GM12872 (cell line): ENCODE measurements around the gene MICAL2.

Experiments
- TF ChIP-seq, protein P1 (sequence below): IDR thresholded peaks from 3 replicates; pipeline ENCODE4 v1.5.1; 2011; ENCODE audit warnings: low read depth, mild to moderate bottlenecking, low read length, moderate library complexity; ENCODE audit not compliant: insufficient read depth

MICAL2 gene

DNA sequence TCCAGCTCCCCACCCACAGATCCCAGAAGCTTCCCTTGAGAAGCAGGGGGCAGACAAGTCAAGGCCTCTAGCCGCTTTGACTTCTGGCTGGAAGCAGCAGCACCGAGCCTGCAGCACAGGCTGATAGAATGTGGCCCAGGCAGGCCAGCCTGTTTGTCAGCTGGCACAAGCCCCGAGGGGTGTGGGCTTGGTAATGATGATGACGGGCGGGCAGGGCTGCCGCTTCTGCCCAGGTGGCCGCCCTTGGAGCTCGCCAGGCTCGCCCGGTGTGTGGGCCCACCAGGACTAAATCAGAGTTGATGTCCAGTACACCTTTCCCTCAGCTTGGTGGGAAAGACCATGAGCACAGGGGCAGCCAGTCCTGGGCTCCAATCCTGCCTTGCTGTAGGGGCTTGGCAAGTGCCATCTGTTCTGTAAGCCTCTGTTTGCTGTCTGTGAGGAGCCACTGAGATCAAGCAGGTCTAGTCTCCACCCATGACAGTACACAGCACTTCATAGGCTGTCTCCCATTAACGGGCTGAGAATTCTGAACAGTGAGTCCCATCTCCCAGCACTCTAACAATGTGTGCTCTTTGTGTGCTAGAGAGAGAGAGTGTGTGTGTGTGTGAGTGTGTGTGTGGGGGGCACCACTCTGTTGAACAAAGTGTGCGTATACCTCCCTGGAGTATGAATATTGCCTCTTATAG lies 26.8 kb downstream of the MICAL2 start:
- TF ChIP-seq, protein P1, sequence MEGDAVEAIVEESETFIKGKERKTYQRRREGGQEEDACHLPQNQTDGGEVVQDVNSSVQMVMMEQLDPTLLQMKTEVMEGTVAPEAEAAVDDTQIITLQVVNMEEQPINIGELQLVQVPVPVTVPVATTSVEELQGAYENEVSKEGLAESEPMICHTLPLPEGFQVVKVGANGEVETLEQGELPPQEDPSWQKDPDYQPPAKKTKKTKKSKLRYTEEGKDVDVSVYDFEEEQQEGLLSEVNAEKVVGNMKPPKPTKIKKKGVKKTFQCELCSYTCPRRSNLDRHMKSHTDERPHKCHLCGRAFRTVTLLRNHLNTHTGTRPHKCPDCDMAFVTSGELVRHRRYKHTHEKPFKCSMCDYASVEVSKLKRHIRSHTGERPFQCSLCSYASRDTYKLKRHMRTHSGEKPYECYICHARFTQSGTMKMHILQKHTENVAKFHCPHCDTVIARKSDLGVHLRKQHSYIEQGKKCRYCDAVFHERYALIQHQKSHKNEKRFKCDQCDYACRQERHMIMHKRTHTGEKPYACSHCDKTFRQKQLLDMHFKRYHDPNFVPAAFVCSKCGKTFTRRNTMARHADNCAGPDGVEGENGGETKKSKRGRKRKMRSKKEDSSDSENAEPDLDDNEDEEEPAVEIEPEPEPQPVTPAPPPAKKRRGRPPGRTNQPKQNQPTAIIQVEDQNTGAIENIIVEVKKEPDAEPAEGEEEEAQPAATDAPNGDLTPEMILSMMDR = no peak

DNA sequence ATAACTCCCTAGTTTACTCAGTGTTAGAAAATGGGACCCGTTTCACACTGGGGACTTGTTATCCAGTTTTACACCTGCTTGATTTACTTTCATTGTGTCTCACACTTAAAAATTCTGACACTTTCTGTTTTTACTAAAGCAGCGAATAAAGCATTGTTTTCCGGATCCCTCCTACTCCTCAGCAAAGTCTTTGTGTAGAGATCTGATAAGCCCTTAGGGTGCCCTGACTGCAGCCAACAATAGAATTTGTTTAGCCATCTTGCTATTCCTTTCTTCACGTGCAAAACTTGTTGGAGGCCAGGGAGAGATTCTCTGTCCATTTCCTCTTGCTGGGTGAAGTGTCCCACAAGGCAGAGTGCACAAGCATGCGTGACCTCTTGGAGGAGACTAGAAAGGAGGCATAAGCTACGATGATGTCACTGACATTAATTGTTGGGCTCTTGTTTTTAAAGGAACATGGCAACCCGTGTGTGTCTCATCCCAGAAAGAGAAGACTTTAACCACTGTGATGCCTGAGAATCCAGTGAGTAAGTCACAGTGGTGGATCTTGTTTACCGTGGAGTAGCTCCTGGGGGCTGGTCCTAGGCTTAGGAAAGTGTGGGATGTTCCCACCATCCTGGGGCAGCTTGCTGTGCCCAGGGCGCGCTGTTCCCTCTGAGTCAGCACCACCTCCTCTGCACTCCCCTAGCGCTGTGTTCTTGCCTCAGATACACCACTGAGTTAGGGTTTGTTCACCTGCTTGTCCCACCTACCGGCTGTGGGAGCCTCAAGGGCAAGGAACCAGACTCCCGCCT lies 27.7 kb downstream of the MICAL2 start:
- TF ChIP-seq, protein P1 = no peak

DNA sequence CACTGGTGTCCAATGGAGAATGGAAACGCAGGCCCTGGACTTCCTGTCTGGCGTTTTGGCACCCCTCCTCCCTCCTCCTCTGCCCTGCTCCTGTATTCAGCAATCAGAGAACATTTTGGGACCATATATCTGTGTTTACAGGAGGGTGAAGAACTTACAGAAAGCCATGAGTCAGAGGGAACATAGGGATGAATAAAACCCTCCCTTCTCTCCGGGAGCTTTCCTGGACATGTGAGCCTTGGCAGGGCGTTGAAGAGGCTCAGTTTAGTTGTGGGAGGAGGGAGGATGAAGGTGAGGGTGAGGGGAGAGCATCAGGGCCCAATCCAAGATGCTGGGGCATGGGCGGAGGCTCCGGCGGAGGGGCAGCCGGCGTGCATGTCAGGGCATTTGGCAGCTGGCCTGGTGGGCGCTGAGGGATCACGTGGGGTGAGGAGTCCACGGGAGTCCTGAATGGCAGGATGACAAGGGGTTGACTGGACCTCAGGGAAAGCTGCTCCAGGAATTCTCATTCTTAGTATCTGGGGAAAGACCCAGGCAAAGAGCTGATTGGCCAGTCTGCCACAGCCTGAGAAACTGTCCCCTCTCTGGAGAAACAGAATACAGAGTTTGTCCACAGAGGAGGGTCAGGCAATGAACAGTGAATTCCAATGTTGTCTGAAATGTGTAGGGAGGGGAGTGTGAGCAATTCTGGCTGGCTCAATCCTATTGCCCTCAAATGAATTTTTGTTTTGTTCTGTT lies 28.9 kb downstream of the MICAL2 start:
- TF ChIP-seq, protein P1 = no peak

DNA sequence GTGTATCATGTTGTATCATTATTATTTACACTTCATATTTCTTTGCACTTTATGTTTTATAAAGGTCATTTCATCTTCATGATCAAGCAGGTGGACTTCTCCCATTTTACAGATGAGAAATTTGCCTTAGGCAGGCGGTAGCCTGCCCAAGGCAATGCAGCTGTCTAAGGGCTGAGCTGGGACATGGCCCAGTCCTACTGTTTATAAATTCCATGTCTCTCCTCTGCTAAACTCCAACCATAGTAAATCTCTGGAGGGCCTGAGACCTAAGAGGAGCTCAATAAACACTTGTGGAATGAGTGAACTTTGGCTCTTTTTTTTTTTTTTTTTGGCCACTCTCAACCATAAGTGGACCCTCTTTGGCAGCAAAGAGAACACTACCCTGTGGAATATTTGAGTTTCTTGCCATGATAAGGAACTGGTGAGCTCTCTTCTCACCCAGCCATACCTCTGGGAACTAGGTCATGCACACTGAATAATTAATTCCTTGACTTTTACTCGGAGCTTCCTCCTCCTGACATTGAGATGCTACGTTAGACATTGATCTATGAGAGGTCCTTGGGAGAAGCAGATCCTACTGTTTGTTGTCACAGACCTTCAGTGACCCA lies 29.9 kb downstream of the MICAL2 start:
- TF ChIP-seq, protein P1 = no peak

DNA sequence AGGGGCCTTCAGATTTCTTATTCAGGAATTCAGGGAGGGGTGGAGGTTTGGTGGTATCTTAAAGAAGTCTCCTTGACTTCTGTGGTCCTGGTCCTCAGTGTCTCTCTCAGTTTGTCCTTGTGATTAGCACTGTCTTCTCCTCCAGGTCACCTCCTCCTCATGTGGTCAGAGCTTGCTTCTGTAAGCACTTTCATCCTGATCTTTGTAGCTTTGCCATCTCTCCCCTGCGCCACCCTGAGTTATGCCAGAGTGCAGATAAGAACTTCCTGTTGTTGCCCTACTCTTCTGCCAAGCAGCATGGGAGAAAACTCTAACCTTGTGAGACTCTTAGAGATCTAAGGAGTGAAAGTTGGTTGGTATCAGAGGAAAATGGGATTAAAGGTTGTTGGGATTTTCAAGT lies 30.9 kb downstream of the MICAL2 start:
- TF ChIP-seq, protein P1 = no peak

DNA sequence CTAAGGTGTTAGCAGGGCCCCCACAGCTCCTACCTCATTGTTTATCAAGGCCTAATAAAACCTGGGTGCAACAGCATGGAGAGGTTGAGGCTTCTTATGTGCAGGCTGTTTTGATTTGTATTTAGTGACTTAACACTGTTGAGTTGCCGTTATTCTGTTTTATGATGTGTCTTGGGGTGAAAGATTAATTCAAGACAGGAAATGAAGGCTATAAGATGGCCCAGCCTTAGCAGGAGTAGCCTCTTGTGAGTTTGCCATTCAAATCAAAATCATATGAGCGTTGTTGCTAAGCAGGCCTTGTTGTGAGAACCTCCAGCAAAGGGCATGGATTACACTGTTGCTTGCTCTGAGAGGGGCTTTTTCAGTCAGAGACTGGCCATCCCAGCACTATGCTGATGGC lies 31.8 kb downstream of the MICAL2 start:
- TF ChIP-seq, protein P1 = no peak

DNA sequence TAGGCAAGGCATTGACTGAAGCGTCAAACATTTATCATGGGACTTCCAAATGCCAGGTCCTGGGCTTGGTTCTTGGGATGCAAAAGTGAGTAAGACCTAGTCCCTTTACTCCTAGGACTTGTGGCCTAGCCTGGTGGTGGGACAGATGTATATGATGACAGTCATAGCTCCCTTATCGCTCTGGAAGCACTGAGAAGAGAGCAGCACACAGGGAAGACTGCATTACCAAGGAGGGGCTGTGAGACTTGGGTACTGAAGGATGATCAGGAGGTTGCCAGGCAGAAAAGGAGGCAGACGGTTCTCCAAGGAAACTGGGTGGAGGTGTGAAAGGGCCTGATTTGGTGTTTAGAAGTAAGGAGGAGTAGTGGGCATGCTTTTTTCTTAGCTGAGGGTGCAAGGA lies 32.5 kb downstream of the MICAL2 start:
- TF ChIP-seq, protein P1 = no peak
